ENCODE measurements around the gene PNPO. TPM values are rescaled to one million over a fixed set of nuclear protein-coding genes. Genes with fewer than 3 reads are reported as not detected.

Gene PNPO
- total RNA-seq, 2 donors from 2014 or later: 7.1 to 10.5 TPM

DNA sequence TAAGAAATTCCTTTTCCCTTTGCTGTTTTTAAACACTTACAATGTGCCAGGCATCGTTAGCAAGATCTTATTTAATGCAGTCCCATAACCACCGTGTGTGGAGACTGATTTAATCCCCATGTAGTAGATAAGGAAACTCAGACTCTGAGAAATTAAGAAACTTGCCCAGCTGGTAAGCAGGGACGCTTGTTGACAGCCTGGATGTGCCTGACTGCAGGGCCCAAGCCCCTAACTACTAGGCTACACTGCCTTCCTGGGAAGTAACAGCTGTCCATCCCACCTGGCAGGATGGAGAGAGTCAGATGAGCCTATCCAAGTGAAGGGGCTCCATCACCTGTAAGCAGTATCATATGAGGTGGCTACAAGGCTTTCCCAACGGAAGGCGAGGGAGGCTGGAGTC is 52.6 kb downstream of the PNPO start:
- Mint-ChIP-seq H3K36me3 (ENCODE audit: low read depth) (no peaks in the 10 kb centered on the region), H3K27me3 (peaks cover 14% of the 10 kb centered on the region), H3K4me3 (no peak overlapping the region), H3K4me1 (peaks cover 6% of the 10 kb centered on the region), H3K27ac (no peak overlapping the region)
- ATAC-seq: no peak
- no peak for DNase-seq
- no peaks in the 10 kb centered on the region for H3K9me3 ChIP-seq (ENCODE audit: control insufficient read depth, low read length, poor library complexity, severe bottlenecking)

DNA sequence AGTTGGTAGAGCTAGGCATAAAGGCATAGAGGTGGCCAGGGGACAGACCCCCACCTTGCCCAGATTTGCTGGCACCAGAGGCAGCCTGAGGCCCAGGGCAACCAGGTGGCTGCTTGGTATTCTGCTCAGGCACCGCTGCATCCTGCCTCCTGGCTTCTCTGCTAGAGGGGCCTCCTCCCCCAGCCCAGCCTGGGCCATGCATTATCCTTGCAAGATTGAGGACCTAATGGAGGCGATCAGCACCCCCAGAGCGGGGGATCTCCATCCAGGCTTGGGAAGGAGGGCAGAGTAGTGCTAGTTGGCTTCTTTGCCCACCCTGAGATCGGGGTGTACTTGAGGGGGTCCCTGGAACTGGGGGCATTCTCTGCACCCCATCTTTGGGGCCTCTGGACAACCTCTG is 53.4 kb downstream of the PNPO start:
- no peak for DNase-seq
- H3K36me3 Mint-ChIP-seq (ENCODE audit: low read depth): no peaks in the 10 kb centered on the region
- H3K9me3 ChIP-seq (ENCODE audit: control insufficient read depth, low read length, poor library complexity, severe bottlenecking): no peaks in the 10 kb centered on the region
- H3K27ac Mint-ChIP-seq: no peak overlapping the region
- H3K4me3 Mint-ChIP-seq: no peak overlapping the region
- H3K4me1 Mint-ChIP-seq: peaks cover 3% of the 10 kb centered on the region
- H3K27me3 Mint-ChIP-seq: peaks cover 14% of the 10 kb centered on the region
- ATAC-seq: no peak

DNA sequence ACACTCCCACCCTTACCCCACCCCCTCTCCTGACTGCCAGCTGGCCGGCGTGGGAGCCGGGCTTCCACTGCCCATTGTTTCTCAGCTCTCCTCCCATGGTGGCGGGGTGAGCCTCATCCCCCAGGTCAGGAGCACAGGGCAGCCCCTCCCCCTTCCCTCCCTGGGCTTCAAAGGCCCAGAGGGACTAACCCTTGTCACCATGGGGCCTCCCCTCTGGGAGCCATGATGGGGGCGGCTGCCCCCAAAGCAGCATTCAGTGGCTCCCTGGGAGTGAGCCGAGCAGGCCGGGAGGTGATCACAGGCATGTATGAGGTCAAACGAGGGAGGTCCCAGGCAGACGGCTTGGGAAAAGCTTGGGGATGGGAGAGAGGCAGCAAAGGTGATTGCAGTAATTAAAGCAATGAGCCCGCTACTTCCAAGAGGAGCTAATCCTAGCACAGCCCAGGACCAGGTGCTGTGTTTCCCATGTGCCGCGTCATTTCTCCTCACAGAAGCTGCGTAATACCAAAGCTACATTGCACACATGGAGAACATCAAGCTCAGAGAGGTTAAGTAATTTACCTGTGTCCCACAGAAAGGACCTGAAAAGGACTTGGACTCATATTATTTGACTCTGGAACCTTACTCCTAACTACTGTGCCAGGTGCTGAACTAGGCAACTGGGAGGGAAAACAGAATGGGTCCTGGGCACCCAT is 54.0 kb downstream of the PNPO start:
- no peak for ATAC-seq
- no peaks in the 10 kb centered on the region for H3K9me3 ChIP-seq (ENCODE audit: control insufficient read depth, low read length, poor library complexity, severe bottlenecking)
- Mint-ChIP-seq H3K27ac (no peak overlapping the region), H3K4me3 (no peak overlapping the region), H3K27me3 (peaks cover 14% of the 10 kb centered on the region), H3K4me1 (no peaks in the 10 kb centered on the region), H3K36me3 (ENCODE audit: low read depth) (no peaks in the 10 kb centered on the region)
- DNase-seq: no peak

DNA sequence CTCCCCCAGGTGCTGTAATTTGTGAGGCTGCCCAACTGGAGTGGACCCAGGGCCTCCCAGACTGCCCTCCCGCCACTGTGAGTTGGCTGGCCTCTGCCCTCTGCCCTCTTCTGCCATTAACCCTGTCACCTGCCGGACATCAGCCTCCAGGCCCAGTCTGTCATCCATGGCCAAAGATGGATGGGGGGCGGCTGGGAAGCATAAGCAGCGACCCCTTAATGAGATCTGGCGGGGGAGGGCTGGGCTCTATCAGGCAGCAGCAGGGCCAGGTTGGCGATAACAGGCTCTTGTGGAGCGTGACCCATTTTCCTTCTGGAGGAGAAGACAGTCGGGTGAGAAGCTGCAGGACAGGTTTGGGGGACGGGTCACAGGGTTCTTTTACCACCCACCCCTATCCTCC is 54.8 kb downstream of the PNPO start:
- DNase-seq: no peak
- H3K27ac Mint-ChIP-seq: no peak overlapping the region
- H3K9me3 ChIP-seq (ENCODE audit: control insufficient read depth, low read length, poor library complexity, severe bottlenecking): no peaks in the 10 kb centered on the region
- H3K27me3 Mint-ChIP-seq: peaks cover 14% of the 10 kb centered on the region
- H3K4me1 Mint-ChIP-seq: no peaks in the 10 kb centered on the region
- no peak for ATAC-seq
- no peaks in the 10 kb centered on the region for H3K36me3 Mint-ChIP-seq (ENCODE audit: low read depth)
- H3K4me3 Mint-ChIP-seq: no peak overlapping the region

DNA sequence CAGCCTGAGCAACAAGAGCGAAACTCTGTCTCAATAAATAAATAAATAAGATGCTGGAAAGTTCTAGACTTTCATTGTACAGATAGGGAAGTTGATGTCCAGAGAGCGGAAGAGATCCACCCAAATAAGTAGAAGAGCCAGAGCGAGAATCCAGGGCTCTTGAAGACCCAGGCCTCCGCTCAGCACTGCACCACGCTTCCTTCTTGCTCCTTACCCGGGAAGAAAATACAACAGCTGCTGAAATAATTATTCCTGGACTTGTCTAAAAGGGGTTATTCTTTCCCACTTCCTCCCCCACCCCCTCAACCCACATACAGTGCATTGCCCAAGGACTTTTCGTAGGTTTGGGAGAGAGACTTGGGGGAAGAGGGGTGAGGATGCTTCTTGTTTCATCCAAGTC is 56.2 kb downstream of the PNPO start:
- ATAC-seq: no peak
- H3K4me1 Mint-ChIP-seq: no peaks in the 10 kb centered on the region
- DNase-seq: no peak
- no peak overlapping the region for H3K27ac Mint-ChIP-seq
- H3K4me3 Mint-ChIP-seq: no peak overlapping the region
- no peaks in the 10 kb centered on the region for H3K36me3 Mint-ChIP-seq (ENCODE audit: low read depth)
- H3K9me3 ChIP-seq (ENCODE audit: control insufficient read depth, low read length, poor library complexity, severe bottlenecking): no peaks in the 10 kb centered on the region
- peaks cover 14% of the 10 kb centered on the region for H3K27me3 Mint-ChIP-seq

DNA sequence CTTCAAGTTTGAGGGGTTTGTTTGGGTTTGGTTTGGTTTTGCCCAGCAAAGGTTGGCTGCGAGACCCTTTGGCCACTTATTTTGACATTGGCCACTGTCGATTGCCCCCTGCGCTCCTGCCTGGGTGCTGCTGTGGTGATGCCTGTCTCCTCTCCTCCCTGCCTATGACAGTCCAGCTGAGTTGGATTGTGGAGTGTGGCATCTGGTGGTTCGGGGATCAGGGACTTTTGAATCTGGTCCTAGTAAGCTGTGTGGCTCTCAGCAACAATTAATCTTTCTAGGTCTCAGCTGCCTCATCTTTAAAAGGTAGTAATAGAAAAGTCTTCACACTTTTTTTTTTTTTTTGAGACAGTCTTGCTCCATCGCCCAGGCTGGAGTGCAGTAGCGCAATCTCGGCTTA is 56.7 kb downstream of the PNPO start:
- DNase-seq: no peak
- H3K4me3 Mint-ChIP-seq: no peak overlapping the region
- no peaks in the 10 kb centered on the region for H3K9me3 ChIP-seq (ENCODE audit: control insufficient read depth, low read length, poor library complexity, severe bottlenecking)
- H3K27me3 Mint-ChIP-seq: peaks cover 14% of the 10 kb centered on the region
- H3K36me3 Mint-ChIP-seq (ENCODE audit: low read depth): no peaks in the 10 kb centered on the region
- ATAC-seq: no peak
- no peaks in the 10 kb centered on the region for H3K4me1 Mint-ChIP-seq
- H3K27ac Mint-ChIP-seq: no peak overlapping the region

Other genes with a start within 250 kb of the PNPO start
- 1 to 10 TPM; 2.4 to 2.6 TPM for gene TBKBP1, start 247.4 kb upstream of the PNPO start, total RNA-seq
- gene TBX21, start 208.3 kb upstream of the PNPO start, total RNA-seq: 1 to 10 TPM; 7.9 to 8.8 TPM
- gene OSBPL7, start 119.8 kb upstream of the PNPO start, total RNA-seq: 10 to 100 TPM; 52.4 to 59.6 TPM
- gene MRPL10, start 110.0 kb upstream of the PNPO start, total RNA-seq: 10 to 100 TPM; 82.3 to 90.2 TPM
- gene LRRC46, start 109.9 kb upstream of the PNPO start, total RNA-seq: under 1 TPM; 0.90 to 0.99 TPM
- gene SCRN2, start 100.3 kb upstream of the PNPO start, total RNA-seq: 10 to 100 TPM; 21.4 to 27.1 TPM
- gene SP6, start 90.4 kb upstream of the PNPO start, total RNA-seq: under 1 TPM; 0.20 to 0.21 TPM
- gene SP2, start 45.3 kb upstream of the PNPO start, total RNA-seq: 10 to 100 TPM; 28.2 to 33.2 TPM
- not detected for gene PRR15L, start 16.3 kb downstream of the PNPO start, total RNA-seq
- gene CDK5RAP3, start 29.5 kb downstream of the PNPO start, total RNA-seq: 100 to 1,000 TPM; 228 to 231 TPM
- gene COPZ2, start 96.2 kb downstream of the PNPO start, total RNA-seq: 1 to 10 TPM in 1 of 2 donors, not detected in 1; 1.0 TPM
- 10 to 100 TPM; 41.2 to 42.2 TPM for gene NFE2L1, start 106.8 kb downstream of the PNPO start, total RNA-seq
- 10 to 100 TPM; 12.7 to 16.9 TPM for gene CBX1, start 159.9 kb downstream of the PNPO start, total RNA-seq
- 10 to 100 TPM; 12.8 to 13.2 TPM for gene SNX11, start 166.2 kb downstream of the PNPO start, total RNA-seq